ENCODE results near the gene IMMP2L. TPM values are rescaled to one million over a fixed set of nuclear protein-coding genes. Genes with fewer than 3 reads are reported as not detected.

Gene IMMP2L
- total and polyA plus RNA-seq, 2 of the 13 experiments (the other 11 are each of a cell fraction or from before 2014, with no cell fraction given), result 7.8 to 16.9 TPM

DNA sequence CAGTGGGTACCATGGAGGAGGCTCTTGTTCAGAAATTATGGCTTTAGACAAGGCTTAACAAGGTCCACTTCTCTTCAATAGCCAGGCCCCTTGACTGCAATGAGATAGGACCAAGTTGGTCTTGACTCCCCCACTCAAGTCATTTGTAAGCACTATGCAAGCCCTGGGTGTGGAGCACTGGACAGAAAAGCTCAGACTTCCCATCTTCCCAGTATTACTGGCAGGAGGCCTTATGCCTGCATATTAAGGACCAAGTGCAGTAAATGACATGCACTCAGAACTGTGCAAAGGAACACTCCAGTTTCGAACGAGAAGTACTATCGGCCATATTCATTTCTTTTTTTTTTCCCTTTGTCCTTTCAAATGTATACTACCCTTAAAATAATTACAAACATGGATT lies 789.7 kb downstream of the IMMP2L start:
- no peaks in the 10 kb centered on the region for H4K20me1 ChIP-seq (ENCODE audit: insufficient read depth, low read length)
- no peak for DNase-seq (ENCODE audit: low spot score)
- no peak for TF ChIP-seq ZNF24 (IDR thresholded peaks at IDR 0.05)
- TF ChIP-seq, protein P1, sequence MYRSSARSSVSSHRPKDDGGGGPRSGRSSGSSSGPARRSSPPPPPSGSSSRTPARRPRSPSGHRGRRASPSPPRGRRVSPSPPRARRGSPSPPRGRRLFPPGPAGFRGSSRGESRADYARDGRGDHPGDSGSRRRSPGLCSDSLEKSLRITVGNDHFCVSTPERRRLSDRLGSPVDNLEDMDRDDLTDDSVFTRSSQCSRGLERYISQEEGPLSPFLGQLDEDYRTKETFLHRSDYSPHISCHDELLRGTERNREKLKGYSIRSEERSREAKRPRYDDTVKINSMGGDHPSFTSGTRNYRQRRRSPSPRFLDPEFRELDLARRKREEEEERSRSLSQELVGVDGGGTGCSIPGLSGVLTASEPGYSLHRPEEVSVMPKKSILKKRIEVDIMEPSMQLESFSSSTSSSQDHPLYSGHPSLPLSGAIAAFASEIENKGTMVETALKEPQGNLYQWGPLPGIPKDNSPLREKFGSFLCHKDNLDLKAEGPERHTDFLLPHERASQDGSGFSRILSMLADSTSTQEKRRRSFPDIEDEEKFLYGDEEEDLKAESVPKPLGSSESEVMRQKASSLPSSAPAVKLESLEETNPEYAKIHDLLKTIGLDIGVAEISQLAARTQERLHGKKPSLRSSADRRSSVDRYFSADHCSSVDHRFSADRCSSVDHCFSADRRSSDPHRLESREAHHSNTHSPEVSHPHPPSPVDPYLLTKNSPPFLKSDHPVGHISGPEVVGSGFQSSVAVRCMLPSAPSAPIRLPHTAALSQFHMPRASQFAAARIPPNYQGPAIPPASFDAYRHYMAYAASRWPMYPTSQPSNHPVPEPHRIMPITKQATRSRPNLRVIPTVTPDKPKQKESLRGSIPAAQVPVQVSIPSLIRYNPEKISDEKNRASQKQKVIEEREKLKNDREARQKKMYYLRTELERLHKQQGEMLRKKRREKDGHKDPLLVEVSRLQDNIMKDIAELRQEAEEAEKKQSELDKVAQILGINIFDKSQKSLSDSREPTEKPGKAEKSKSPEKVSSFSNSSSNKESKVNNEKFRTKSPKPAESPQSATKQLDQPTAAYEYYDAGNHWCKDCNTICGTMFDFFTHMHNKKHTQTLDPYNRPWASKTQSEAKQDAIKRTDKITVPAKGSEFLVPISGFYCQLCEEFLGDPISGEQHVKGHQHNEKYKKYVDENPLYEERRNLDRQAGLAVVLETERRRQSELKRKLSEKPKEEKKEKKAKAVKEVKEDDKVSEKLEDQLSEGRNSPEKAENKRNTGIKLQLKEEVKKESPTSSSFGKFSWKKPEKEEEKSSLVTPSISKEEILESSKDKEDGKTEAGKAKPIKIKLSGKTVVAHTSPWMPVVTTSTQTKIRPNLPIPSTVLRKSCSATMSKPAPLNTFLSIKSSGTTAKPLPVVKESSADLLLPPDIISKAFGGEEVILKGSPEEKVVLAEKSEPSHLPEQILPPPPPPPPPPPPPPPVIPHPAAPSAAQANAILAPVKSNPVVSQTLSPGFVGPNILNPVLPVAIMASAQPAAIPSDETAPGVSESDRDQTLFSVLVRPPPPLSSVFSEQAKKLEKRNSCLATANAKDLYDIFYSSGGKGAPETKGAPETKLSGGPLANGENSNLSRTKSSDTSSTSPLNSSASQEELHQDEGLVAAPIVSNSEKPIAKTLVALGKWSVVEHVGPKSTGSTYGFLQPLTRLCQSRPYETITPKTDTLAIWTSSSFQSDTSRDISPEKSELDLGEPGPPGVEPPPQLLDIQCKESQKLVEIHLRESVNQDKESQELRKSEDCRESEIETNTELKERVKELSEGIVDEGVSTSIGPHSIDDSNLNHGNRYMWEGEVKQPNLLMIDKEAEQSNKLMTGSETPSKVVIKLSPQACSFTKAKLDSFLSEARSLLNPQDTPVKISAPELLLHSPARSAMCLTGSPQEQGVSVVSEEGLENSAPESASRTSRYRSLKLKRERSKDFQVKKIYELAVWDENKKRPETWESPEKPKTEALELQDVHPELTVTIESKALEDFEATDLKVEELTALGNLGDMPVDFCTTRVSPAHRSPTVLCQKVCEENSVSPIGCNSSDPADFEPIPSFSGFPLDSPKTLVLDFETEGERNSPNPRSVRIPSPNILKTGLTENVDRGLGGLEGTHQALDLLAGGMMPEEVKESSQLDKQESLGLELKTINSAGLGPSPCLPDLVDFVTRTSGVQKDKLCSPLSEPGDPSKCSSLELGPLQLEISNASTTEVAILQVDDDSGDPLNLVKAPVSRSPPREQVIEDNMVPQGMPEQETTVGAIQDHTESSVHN (CRISPR knock-in tag; IDR thresholded peaks at IDR 0.05), result no peak
- FAIRE-seq, result no peak
- no peak overlapping the region for H3K4me2 ChIP-seq (ENCODE audit: low read depth, low read length)
- H3K4me1 ChIP-seq (ENCODE audit: insufficient read depth, low read length), result no peaks in the 10 kb centered on the region
- no TSS peak for BruUV-seq (replicated peaks)
- no peak overlapping the region for H2AFZ ChIP-seq (ENCODE audit: low read length)
- no peaks in the 10 kb centered on the region for H3K9me3 ChIP-seq (ENCODE audit: low read length)
- no peak overlapping the region for H3K4me3 ChIP-seq (replicated peaks in 1 of 3; ENCODE audit: insufficient read depth in 1 of 3, low read depth in 2 of 3, low read length in 3 of 3)
- no peaks in the 10 kb centered on the region for H3K27me3 ChIP-seq (ENCODE audit: control insufficient read depth in 1 of 2, insufficient read depth in 2 of 2, low read length in 2 of 2)
- WGBS (ENCODE audit: low lambda C conversion rate), result 37% methylated on average over 3 of the region's 3 CpGs
- CTCF ChIA-PET (ENCODE audit: low intra/inter-chr PET ratio, low total read pairs), result no interaction called here
- intact Hi-C loops (cut with micrococcal nuclease; ENCODE audit: unreplicated experiment) (no loop called here), in situ Hi-C loops (cut with HindIII; ENCODE audit: extremely low pct_ligation_motif_present, low pct_unique_long_range_greater_than_20kb) (no loop called here)
- H3K9ac ChIP-seq (ENCODE audit: insufficient read depth, low read depth, low read length), result no peak overlapping the region
- no peak for ATAC-seq
- no peak overlapping the region for H3K27ac ChIP-seq (ENCODE audit: extremely low read length, insufficient read depth, low read length)
- no peaks in the 10 kb centered on the region for H3K79me2 ChIP-seq (ENCODE audit: insufficient read depth, low read length)
- POLR2A ChIA-PET, result no interaction called here
- H3K36me3 ChIP-seq (replicated peaks in 1 of 2; ENCODE audit: control insufficient read depth in 1 of 2, insufficient read depth in 2 of 2, low read length in 2 of 2), result no peaks in the 10 kb centered on the region

All from HepG2 (cell line).